GM21717 (cell line): Measurements from ENCODE around the gene MSMB.
"Not testable (repeated sequence)": the region's sequence is repeated elsewhere in the genome, so short reads cannot be mapped to it uniquely, and the experiment has no call there.

Source experiments
- ATAC-seq: cut with Tn5 transposase; IDR thresholded peaks from one replicate; pipeline ENCODE4 v1.9.1; 2021; ENCODE audit warnings: mild to moderate bottlenecking, moderate library complexity; ENCODE audit not compliant: unreplicated experiment

The MSMB gene

DNA sequence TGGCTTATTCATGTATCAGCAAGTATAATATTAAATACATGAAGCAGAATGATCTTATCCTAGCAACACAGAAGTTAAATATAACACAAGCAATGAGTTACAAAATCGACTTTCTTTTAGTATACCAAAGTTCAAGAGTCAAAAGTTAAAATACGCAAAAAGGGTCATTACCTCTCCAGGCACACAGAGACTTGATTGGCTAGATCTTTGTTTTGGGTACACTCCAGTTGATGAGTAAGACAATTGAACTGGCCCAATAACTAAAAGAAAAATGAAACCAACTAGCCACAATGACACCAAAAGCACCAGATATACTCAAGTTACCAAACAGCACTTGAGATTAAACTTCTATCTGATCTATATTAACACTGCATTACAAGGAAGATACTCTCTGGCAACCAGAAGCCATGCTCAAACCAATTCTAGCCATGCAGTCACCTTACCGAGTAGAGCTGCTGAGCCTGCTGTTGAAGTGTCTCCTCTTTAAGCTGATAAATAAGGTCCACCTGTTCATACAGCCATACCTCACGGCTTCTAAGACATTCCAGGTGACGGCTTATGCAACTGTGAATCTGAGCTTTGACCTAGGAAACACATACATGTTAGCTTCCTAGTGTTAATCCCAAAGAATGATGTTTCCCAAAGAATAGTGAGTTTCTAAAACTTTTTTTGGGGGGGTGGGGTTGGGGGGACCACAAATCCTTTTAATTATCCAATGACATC lies 31.2 kb downstream of the MSMB start:
- no peak for ATAC-seq

DNA sequence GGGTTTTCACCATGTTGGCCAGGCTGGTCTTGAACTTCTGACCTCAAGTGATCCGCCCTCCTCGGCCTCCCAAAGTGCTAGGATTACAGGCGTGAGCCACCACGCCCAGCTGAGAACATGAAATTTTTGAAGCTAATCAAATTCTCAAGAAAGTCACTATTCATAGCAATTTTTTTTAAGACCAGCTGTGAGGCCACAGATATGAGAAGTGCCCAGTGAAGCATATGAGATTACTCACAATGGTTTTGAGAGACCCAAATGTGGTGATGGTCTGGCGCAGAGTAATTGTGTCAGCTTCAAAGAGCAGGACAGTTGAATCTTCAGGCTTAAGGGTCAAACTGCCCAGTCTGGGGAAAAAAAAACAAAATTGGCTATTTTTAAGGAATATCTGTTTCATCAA lies 31.9 kb downstream of the MSMB start:
- ATAC-seq: no peak

DNA sequence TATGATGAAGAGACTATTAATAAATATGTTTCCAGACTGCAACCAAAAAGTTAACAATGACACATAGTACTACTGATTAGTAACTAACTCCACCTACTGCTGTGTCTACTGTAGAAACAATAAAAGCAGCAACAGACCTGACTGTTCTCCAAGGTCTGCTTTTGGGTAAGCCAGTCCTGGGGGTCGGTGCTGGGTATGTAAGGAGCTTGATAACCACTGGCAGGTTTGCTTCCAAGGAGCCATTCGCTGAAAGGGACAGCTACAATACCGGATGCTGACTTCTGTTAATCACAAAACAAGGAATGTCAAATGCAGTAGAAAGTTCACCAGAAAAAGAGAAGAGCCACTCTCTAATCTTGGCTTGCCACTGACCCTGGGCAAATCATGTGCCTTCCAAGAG lies 33.3 kb downstream of the MSMB start:
- no peak for ATAC-seq

DNA sequence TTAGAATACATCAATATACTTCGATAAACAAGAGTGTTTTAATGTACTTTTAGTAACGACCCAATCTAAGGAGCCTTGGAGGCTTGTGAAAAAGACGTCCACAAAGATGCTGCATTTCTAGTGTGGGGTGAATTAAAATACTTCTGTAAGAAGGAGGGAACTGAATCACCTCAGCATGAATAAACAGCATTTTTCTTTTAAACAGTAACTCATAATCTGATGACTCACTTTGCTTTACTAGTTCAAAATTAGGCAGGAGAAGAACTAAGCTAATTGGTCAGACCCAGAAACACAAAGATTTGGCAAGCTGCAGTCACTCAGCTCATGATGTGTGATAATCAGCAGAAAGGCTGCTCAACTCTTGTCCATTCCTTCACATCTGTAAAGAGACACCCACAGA lies 39.9 kb downstream of the MSMB start:
- ATAC-seq: no peak

DNA sequence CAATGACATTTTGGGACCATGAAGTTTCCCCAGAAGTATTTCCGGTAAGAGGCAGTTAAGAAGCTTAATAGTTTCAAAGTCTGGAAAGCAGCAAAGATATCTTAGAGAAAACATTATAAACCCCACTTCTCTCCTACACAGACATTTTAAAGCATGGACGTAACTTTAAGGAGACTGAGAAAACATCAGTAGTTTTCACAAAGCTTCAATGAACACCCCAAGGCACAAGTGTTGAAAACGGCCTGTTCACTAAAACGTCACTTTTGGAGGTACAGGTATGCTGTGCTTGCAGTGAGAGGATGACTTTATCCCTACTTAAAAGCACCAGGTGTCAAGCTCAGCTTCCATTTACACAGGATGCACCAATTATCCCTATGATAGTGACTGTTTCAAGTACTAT lies 40.7 kb downstream of the MSMB start:
- no peak for ATAC-seq

DNA sequence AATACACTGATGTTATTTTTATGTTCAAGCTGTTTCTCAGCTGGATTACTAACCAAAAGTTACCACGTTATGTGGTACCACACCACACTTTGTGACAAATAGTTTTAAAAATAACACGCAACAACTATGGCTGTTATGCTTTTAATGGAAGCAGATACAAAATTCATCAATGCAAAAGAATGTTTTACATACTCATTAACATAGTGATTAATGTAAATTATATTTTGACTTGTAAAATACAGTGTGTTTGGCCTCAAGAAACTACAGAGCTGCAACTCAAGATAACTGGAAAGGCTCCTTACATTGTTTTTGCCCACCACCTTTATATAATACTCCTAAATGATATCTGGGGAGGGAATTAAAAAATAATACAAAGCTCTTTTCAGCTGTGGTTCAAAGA lies 41.1 kb downstream of the MSMB start:
- no peak for ATAC-seq

DNA sequence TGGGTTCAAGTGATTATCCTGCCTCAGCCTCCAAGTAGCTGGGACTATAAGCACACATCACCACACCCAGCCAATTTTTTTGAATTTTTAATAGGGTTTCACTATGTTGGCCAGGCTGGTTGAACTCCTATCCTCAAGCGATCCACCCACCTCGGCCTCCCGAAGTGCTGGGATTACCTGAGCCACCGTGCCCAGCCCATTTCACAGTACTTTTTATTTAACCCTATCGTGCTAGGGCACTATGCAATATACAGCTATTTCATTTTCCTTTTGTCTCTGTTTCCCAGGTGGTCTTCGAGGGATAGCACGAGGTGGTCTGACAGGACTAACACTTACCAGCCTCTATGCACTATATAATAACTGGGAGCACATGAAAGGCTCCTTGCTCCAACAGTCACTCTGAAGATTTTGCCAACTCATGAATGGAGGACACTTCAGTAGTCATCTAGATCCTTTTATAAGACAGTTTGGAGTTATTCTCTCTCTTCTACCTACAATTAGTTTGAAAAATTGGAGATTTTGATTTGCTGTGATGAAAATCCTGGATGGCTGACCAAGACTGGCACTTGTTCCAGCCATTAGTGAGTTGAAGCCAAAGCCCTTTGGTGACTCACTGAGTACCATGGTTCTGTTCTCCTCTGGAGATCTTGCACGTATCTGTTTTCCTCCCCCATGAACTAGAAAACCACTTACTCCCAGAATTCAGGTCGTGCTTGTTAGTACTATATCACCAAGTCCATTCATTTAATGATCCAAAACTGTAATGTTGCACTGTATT lies 43.0 kb downstream of the MSMB start:
- no peak for ATAC-seq

DNA sequence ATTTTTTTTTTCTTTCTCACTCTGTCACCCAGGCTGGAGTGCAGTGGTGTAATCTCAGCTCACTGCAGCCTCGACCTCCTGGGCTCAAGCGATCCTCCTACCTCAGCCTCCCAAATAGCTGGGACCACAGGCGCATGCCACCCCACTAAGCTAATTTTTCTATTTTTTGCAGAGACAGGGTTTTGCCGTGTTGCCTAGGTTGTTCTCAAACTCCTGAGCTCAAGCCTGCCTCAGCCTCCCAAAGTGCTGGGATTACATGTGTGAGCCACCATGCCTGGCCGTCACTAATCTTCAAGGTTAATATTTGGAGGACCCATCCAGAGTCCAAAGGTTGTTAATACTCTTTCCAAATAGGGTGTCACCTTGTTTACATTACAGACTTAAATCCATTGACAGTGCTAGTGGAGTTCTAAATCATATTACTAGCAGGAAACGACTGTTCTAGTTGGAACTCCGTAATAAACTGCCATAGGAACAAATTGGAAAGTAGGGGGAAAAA lies 43.8 kb downstream of the MSMB start:
- not testable (repeated sequence) for ATAC-seq

DNA sequence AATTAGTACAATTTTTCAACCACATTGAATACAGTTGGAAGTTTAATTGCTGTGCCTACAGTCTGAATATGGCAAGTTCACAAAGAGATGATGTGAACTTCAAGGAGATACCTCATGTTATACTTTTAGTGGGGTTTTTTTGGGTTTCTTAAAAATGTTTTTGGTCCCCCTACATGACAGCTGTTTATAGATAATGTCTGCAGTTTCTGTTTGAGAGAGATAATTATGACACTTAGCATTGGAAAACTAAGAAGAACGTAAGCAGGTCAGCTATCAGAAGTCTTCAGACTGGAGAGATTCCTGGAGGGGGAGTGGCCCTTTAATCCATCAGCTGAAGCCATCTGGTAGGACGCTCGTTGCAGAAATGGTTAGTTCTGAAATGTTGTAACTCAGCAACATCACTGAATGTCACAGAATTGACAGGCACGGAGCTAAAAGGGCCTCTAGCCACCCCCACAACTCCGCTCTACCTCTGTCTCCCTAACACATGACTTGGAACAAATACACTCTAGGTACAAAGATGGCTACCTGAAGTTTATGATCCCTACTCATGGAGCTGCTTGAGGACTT lies 44.8 kb downstream of the MSMB start:
- no peak for ATAC-seq

DNA sequence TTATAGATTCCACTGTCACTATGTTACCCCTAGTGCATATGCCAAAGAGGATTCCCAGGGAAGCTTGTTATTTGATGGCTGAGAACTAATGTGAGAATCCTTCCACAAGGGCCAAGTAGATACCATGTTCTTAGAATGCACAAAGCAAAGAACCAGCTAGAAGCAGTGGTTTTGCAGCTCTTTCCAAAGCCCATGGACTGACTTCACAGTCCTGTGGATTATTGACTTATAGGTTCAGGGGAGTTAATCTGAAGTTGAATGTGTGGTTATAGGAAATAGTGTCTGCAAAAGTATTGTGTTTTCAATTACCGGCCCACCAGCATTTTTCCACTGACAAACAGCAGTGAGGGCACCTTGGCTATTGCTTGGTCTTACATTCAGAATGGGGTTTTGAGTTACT lies 45.5 kb downstream of the MSMB start:
- ATAC-seq: no peak

DNA sequence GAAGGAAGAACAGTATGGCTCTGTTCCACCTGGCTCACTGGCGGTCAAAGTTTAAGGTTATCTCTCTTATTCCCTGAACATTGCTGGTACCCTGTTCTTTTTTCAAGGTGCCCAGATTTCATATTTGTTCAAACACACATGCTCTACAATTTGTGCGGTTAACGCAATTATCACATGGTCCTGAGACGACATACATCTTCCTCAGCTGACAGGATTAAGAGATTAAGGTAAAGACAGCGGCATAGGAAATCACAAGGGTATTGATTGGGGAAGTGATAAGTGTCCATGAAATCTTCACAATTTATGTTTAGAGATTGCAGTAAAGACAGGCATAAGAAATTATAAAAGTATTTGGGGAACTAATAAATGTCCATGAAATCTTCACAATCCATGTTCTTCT lies 46.1 kb downstream of the MSMB start:
- not testable (repeated sequence) for ATAC-seq

DNA sequence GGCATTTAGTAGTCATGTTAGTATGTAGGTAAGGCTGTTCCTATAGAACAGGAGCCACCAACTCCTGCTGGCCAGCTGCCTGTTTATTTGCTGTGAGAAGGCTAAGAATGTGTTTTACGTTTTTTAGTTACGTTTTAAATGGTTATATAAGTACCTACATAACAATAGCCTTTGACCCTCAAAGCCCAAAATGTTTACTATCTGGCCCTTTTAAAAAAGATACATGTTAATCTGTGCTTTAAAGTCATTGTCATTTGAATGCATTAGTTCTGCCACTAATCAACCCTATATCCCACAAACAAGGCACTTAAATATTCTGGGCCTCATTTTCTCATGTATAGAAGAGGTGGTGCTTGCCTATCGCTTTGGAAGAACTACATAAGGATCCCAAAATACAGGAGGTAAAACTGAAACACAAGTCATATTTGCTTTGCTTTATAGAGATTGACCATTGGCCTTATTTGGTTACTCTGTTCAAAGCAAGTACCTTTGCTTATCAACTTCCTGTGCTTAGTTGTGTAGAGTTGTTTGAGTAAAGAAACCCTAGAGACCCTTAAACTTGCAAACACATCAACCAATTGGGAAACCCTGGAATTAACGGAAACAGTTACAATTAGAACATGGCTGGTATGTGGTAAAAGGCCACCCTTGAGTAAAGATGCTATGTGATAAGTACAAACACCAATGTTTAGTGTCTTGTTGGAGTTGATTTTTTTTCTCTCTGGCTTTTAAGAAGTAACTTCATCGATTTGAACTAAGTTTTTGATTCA lies 47.9 kb downstream of the MSMB start:
- ATAC-seq: no peak

DNA sequence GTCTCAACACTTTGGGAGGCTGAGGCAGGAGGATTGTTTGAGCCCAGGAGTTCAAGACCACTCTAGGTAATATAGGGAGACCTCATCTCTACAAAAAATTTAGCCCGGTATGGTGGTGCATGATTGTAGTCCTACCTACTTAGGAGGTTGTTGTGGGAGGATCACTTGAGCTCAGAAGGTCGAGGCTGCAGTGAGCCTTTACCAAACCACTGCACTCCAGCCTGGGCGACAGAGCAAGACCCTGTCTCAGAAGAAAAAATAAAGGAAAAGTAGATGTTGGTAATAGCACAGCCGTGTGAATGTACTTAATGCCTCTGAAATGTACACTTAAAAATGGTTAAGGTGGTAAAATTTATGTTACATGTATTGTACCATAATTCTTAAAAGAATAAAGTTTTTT lies 48.5 kb downstream of the MSMB start:
- no peak for ATAC-seq

DNA sequence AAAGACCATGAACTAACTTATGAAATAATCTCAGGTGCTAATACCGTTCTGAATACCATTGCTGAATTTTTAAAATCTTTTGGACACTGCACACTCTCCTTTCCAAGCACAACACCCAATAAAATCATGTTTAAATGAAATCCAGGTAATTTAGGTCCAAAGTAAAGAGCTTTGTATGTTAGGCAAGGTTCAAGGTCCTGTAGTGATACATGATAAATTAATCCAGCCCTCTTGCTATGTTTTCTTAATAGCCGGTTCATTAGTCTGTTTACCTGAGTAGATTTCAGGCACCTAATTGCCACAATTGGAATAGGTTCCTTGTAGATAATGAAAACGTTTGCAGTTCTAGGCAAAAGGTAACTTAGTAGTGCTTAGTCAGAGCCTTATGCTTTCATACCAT lies 60.5 kb downstream of the MSMB start:
- ATAC-seq: not testable (repeated sequence)

DNA sequence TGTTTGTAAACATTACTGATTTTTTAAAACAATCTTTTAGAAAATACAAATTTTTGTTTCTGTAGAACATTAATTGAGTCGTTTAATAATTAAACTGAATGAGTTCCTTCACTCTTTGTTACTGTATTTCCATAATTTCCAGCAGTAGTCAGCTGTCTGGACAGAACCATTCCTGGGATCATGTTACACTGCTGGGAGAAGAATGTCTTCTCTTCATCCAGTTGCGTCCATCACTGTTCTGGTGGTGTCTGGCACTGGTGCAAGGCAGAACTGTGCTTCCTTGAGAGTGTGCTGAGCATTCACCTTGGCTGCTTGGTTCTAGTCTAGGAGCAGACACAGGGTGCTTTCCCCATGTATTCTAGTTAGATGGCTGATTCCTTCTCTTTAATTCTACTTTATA lies 61.6 kb downstream of the MSMB start:
- ATAC-seq: not testable (repeated sequence)

DNA sequence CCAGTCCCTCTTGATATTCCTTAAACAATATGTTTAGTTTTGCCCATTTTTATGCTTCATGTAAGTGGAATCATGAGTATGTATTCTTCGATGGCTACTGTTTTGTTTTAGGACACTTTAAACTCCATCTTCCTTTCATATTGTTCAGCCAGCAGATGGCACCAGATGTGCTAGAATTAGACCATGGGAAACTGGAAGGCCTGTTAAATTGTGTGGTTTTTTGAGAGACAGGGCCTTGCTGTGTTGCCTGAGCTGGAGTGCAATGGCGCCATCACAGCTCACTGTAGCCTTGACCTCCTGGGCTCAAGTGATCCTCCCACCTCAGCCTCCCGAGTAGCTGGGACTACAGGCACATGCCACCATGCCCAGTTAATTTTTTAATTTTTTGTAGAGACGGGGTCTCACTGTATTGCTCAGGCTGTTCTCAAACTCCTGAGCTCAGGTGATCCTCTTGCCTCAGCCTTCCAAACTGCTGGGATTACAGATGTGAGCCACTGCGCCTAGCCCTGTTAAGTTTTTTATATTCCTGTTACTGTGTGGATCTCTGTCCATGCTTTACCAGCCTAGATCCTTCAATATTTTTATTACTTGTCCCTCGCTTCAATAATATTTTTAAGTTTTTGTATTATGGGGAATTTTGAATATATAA lies 62.4 kb downstream of the MSMB start:
- not testable (repeated sequence) for ATAC-seq
